Keratinocyte (primary cell): ENCODE data around the gene MYO10. TPM values are rescaled to one million over a fixed set of nuclear protein-coding genes. Genes with fewer than 3 reads are reported as not detected.

ENCODE experiments used
- DNase-seq: peaks from one replicate; pipeline ENCODE4 v3.0.0-alpha.2; 2011; ENCODE audit warnings: low read depth, missing footprints, low spot score
- FAIRE-seq: peaks from 2 replicates; lab custom pipeline; 2011; peaks lifted over from hg19 to GRCh38; lab: Jason Lieb, UNC
- H2AFZ ChIP-seq: 2 replicates; pipeline ENCODE4 v1.6.0; 2012; ENCODE audit warnings: low read length, control low read depth, inconsistent platforms; ENCODE audit not compliant: control insufficient read depth
- H3K27ac ChIP-seq: 2 replicates; pipeline ENCODE4 v1.5.1; 2011; ENCODE audit warnings: low read length; ENCODE audit not compliant: control insufficient read depth, insufficient read depth
- H3K27me3 ChIP-seq: 3 replicates; pipeline ENCODE4 v1.6.0; 2011; ENCODE audit warnings: low read length; ENCODE audit not compliant: control insufficient read depth, insufficient read depth; ENCODE audit errors: extremely low read depth
- H3K36me3 ChIP-seq, 2 experiments: 2 replicates in 1 of 2; 3 replicates in 1 of 2; pipeline ENCODE4 v1.5.1; 2011; ENCODE audit warnings: low read length in 2 of 2, mild to moderate bottlenecking in 1 of 2; ENCODE audit not compliant: control insufficient read depth in 2 of 2, insufficient read depth in 2 of 2; ENCODE audit errors: extremely low read depth in 1 of 2
- H3K4me1 ChIP-seq: 3 replicates; pipeline ENCODE4 v1.5.1; 2011; ENCODE audit warnings: low read length; ENCODE audit not compliant: control insufficient read depth, insufficient read depth; ENCODE audit errors: extremely low read depth
- H3K4me2 ChIP-seq: 3 replicates; pipeline ENCODE4 v1.6.0; 2011; ENCODE audit warnings: low read depth, low read length; ENCODE audit not compliant: control insufficient read depth, insufficient read depth; ENCODE audit errors: extremely low read depth
- H3K4me3 ChIP-seq, 3 experiments: fragments of 200-600 bp in 1 of 3; sonication (generic) in 1 of 3; 2 replicates in 2 of 3; 3 replicates in 1 of 3; pipeline ENCODE4 v1.5.1; 2011 to 2016; ENCODE audit warnings: low read length in 3 of 3, mild to moderate bottlenecking in 3 of 3, control low read depth in 2 of 3, inconsistent platforms in 1 of 3, low read depth in 1 of 3, mixed read lengths in 1 of 3, mixed run types in 1 of 3, moderate library complexity in 1 of 3; ENCODE audit not compliant: control insufficient read depth in 2 of 3, insufficient read depth in 2 of 3; ENCODE audit errors: extremely low read depth in 1 of 3
- H3K79me2 ChIP-seq: 2 replicates; pipeline ENCODE4 v1.6.0; 2012; ENCODE audit warnings: low read length; ENCODE audit not compliant: control insufficient read depth, insufficient read depth
- H3K9ac ChIP-seq: 3 replicates; pipeline ENCODE4 v1.6.0; 2011; ENCODE audit warnings: low read length; ENCODE audit not compliant: control insufficient read depth, insufficient read depth; ENCODE audit errors: extremely low read depth
- H3K9me1 ChIP-seq: 3 replicates; pipeline ENCODE4 v1.6.0; 2011; ENCODE audit warnings: low read length; ENCODE audit not compliant: control insufficient read depth, insufficient read depth; ENCODE audit errors: extremely low read depth
- H3K9me3 ChIP-seq: 2 replicates; pipeline ENCODE4 v1.5.1; 2012; ENCODE audit warnings: low read depth, low read length; ENCODE audit not compliant: control insufficient read depth
- H4K20me1 ChIP-seq: 3 replicates; pipeline ENCODE4 v1.6.0; 2011; ENCODE audit warnings: low read length; ENCODE audit not compliant: control insufficient read depth, insufficient read depth; ENCODE audit errors: extremely low read depth
- CTCF ChIP-seq, 3 experiments: IDR thresholded peaks in 1 of 3; conservative IDR thresholded peaks in 1 of 3; optimal IDR thresholded peaks in 1 of 3; 2 replicates in 2 of 3; 3 replicates in 1 of 3; pipeline versions ENCODE3 to v1.5.1; 2011; ENCODE audit warnings: low read length in 3 of 3, mild to moderate bottlenecking in 3 of 3, moderate library complexity in 2 of 3, control low read depth in 1 of 3, inconsistent platforms in 1 of 3; ENCODE audit not compliant: insufficient read depth in 2 of 3; ENCODE audit errors: extremely low read depth in 1 of 3
- EZH2 ChIP-seq: IDR thresholded peaks from one replicate; pipeline ENCODE4 v1.6.1; 2012; ENCODE audit warnings: inconsistent platforms, mild to moderate bottlenecking, low read length, moderate library complexity
- dilution Hi-C: fragments of 300-500 bp; cut with MboI; formaldehyde crosslinking; loops from one replicate; pipeline ENCODE4 v1.7.0; 2020; ENCODE audit warnings: low sequenced_read_pairs; ENCODE audit not compliant: extremely low pct_ligation_motif_present
- polyA plus RNA-seq, 5 experiments: library from polyadenylated mRNA; depleted of rRNA in 3 of 5; stranded (reverse) in 3 of 5; stranded (forward) in 1 of 5; unstranded in 1 of 5; fragments of >200 nt; gene quantifications; 1 replicate in 1 of 5; 2 replicates in 3 of 5; 3 replicates in 1 of 5; pipeline versions ENCODE4 v1.2.1 to v1.2.3, GENCODE V29; 2011 to 2012; ENCODE audit warnings: missing spikeins in 2 of 5, low read depth in 1 of 5, low replicate concordance in 1 of 5

Gene MYO10
- polyA plus RNA-seq, 1 donor (not counting 4 experiments of a cell fraction or from before 2014, with no cell fraction given), result 22.0 TPM

GRCh38 chr5:16975950-16976624 is 40.0 kb upstream of the MYO10 start:
- no peak for DNase-seq
- no peaks in the 10 kb centered on the region for H3K79me2 ChIP-seq
- dilution Hi-C loops, result no loop called here
- H3K4me3 ChIP-seq, result no peak overlapping the region
- H3K4me2 ChIP-seq, result no peak overlapping the region
- no peak for FAIRE-seq
- no peak overlapping the region for H3K9ac ChIP-seq
- no peaks in the 10 kb centered on the region for H3K4me1 ChIP-seq
- H3K9me1 ChIP-seq, result no peaks in the 10 kb centered on the region
- H3K27me3 ChIP-seq, result no peaks in the 10 kb centered on the region
- no peaks in the 10 kb centered on the region for H3K9me3 ChIP-seq
- TF ChIP-seq EZH2 (no peak), CTCF (optimal IDR thresholded peaks at IDR 0.05 in 1 of 3, IDR thresholded peaks at IDR 0.05 in 1 of 3, conservative IDR thresholded peaks at IDR 0.05 in 1 of 3; ENCODE audit: extremely low read depth in 1 of 3, insufficient read depth in 2 of 3, low read length in 3 of 3) (no peak)
- H4K20me1 ChIP-seq, result no peaks in the 10 kb centered on the region
- no peaks in the 10 kb centered on the region for H3K36me3 ChIP-seq
- H3K27ac ChIP-seq, result no peak overlapping the region
- H2AFZ ChIP-seq, result no peak overlapping the region

- DNase-seq (no peak), FAIRE-seq (no peak)
- no peak overlapping the region for H2AFZ ChIP-seq
- no peaks in the 10 kb centered on the region for H3K9me1 ChIP-seq
- dilution Hi-C loops, result no loop called here
- TF ChIP-seq EZH2, result no peak
- no peak for TF ChIP-seq CTCF (optimal IDR thresholded peaks at IDR 0.05 in 1 of 3, IDR thresholded peaks at IDR 0.05 in 1 of 3, conservative IDR thresholded peaks at IDR 0.05 in 1 of 3; ENCODE audit: extremely low read depth in 1 of 3, insufficient read depth in 2 of 3, low read length in 3 of 3)
- no peak overlapping the region for H3K27ac ChIP-seq
- no peak overlapping the region for H3K4me2 ChIP-seq
- H4K20me1 ChIP-seq, result no peaks in the 10 kb centered on the region
- H3K9me3 ChIP-seq, result no peaks in the 10 kb centered on the region
- no peaks in the 10 kb centered on the region for H3K79me2 ChIP-seq
- H3K9ac ChIP-seq, result no peak overlapping the region
- H3K36me3 ChIP-seq, result no peaks in the 10 kb centered on the region
- H3K27me3 ChIP-seq, result no peaks in the 10 kb centered on the region
- no peaks in the 10 kb centered on the region for H3K4me1 ChIP-seq
- H3K4me3 ChIP-seq, result no peak overlapping the region
These were observed 38.9 kb upstream of the MYO10 start for GRCh38 chr5:16974981-16975380.
